Fibroblast of the conjunctiva (primary cell): Measurements from ENCODE around the gene LGR6.
A peak's percentile ranks its signal among the peaks of the same experiment; 100 is the strongest.

Experiments used
- DNase-seq: peaks from one replicate; pipeline ENCODE4 v3.0.0-alpha.2; 2010; ENCODE audit warnings: low read depth

LGR6 gene

DNA sequence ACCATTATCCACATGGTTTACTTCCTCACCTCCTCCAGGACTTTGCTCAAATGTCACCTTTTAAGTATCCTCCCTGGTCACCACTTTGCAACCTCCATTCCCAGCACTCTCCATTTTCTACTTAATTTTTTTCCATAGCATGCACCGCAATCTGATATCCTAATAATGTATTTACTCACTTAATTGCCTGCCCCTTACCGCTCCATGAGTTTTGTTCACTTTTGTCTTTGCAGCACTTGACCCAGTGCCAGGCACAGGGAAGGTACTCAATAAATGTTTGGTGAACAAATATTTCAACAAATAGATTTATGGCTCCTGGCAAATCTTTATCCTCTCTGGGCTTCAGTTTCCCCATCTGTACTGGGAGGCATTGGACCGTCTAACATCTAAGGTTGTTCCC lies 94.6 kb downstream of the LGR6 start:
- no peak for DNase-seq

DNA sequence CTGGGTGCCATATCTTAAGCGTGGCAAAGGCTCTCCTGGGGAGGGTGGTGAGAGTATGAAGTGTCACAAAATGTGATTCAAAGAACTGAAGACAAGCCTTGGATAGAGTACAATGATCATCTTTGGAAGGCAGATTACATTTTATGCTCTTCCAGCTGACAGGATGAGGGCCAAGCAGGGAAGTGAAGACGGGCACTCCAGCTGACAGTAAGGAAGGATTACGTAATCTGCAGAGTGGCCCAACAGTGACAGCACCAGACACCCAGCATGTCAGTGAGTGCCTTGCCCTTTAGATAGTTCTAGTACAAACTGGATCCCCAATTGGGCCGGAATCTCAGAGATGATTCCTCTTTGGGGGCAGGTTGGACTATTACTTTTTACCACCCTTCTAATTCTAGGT lies 95.4 kb downstream of the LGR6 start:
- no peak for DNase-seq

DNA sequence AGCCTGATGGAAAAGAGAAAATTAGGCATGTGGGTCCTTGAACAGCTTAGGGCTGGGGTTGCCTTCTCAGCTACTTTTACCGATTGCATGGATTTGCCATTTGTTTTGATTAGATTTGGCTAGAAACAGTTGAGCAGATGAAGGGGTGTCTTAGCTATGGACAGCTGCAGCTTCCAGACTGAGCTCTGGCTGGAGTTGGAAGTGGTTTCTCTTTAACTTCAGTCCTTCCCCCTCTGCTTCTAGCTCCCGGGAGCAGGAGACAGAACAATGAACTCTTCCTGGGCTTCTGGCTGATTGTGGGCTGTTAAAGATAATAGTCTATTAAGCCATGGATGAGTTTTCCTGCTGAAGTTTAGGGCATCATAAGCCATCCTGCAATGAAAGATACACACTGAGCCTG lies 97.4 kb downstream of the LGR6 start:
- no peak for DNase-seq

DNA sequence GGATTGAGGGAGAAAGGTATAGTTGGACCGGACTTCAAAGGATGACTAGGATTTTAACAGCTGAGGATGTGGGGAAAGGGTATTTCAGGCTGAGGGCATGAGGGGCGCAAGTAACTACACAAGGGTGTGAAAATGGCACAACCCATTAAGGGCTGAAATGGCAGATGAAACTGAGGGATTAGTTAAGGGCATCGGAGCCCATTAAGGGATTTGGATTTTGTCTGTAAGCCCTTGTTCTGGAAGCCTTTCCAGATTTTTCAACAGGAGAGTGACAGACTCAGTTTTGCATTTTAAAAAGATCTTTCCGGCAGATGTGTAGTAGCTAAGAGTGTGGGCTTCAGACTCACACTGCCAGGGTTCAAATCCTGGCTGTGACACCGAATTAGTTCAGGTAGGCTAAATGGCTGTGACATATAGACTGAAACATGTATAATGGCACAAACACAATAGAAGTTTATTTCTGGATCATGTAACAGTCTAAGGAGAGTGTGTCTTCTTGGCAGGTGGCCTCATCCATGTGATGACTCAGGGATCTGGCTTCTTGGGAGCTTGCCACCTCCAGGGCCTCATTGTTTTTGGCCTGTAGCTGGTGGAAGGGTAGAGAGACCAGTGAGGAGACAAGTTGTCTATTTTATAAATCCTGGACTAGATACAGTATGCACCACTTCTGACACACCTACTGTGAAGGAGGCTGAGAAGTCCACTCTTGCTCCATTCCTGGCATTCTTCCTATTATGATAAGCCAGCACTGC lies 98.5 kb downstream of the LGR6 start:
- peak; percentile 43 for DNase-seq

DNA sequence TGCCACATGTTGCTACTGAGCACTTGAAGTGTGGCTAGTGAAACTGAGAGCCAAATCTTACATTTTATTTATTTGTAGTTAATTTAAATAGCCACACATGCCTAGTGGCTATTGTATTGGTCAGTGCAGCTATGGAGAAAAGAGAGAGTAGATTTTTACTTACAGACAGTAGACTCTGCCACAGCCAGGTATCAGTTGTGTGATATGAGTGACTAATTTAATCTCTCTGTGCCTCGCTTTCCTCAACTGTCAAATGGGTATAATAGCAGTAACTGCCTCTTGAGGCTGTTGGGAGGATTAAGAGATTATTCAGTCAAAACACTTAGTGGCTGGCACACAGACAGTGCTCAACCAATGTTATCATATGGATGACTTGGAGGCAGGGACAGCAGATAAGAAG lies 99.2 kb downstream of the LGR6 start:
- DNase-seq, result no peak

DNA sequence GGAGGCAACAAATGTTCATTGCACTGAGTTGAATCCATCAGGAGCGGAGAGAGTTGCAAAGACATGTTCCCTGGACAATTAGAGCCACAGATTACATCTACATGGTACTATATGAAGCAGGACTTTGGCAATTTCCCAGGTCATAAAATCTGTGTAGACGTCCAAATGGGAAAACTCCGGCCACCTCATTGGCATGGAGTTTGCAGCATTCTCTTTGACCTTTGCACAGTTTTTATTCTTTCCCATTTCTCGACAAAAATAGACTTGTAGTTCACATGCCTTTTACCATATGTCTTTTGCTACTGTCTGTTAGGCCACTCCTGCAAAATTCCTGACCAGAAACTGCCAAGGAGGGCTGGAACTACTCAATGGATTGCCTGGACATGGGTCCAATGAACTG lies 100.0 kb downstream of the LGR6 start:
- DNase-seq, result no peak

DNA sequence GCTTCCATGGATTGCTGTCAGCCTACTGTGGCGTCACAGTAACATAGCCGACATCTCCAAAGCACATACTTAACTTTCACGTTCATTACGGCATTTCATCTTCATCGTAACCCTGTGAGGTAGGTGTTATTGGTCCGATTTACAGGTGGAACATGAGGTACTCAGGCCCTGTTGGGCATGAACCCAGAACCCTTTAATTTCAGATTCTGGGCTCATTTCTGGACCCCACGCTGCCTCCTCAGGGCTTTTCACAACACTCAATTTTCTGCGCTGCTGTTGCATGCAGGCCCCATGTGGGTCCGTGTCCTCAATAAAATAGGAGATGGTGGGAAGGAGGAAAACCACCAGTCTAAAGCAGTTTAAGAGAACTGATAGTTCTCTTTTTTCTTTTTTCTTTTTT lies 108.6 kb downstream of the LGR6 start:
- no peak for DNase-seq

DNA sequence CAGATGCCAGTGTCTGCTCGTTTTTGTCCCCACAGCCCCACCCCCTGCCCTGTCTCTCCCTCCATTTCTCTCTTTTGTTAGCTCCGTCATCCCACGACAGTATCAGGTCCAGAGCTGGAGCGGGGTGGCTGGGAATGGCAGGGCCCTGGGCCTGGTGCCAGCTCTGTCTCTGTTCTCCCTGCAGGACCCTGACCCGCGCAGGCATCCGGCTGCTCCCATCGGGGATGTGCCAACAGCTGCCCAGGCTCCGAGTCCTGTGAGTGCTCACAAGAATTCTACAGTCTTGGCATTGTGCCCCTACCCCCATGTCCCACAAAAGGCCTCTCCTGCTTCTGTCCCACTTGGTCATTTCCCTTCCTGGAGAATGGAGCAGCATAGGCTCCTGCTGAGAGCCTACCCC lies 110.8 kb downstream of the LGR6 start:
- no peak for DNase-seq

DNA sequence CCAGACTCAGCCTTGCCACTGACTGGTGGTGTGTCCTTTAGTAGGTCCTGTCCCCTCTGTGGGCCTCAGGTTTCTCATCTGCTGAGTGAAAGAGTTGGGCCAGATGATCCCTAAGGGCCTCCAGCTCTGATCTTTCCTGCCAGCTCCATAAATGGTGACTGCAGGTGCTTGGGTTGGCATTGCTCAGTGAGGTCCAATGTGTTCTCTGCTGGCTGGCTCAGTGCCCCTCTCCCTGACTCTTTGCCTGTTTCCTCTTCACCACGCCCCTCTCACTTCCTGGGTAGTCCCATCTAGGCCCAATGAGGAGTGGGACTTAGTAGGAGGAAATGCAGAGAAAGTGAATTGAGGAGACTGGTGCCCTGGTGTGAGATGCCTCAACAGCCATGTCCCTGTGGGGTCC lies 111.6 kb downstream of the LGR6 start:
- no peak for DNase-seq

DNA sequence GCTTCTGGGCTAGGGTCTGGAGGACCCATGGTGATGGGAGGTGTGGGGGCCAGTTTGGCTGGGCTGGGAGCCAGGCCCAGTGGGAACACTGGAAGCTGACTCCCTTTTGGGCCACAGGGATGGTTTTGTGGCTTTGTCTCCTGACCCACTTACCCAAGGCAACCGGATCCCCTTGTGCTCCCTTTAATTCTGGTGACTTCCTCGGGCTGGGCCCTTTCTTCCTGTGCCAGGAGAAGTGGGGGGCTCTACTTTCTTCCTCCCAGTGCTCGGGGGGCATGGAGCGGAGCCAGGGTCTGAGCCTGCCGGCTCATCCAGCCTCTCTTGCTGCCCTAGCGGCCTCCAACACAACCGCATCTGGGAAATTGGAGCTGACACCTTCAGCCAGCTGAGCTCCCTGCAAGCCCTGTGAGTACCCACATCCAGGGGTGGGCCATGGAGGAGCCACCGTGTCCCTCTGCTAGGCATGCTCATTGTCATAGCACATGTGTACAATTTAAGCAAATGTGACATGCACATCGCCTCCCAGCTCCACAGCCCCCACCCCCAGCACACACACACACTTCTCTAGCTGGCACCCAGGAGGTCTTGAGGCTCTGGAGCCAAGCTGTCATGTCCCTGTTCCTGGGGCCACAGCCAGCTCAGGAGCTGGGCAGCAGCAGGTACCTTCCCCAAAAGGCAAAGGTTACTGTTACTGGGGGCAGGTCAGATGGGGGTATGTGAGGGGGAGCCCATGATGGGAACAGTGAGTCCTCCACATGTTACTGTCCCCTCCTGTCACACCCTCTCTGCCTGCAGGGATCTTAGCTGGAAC lies 113.1 kb downstream of the LGR6 start:
- DNase-seq, result no peak

DNA sequence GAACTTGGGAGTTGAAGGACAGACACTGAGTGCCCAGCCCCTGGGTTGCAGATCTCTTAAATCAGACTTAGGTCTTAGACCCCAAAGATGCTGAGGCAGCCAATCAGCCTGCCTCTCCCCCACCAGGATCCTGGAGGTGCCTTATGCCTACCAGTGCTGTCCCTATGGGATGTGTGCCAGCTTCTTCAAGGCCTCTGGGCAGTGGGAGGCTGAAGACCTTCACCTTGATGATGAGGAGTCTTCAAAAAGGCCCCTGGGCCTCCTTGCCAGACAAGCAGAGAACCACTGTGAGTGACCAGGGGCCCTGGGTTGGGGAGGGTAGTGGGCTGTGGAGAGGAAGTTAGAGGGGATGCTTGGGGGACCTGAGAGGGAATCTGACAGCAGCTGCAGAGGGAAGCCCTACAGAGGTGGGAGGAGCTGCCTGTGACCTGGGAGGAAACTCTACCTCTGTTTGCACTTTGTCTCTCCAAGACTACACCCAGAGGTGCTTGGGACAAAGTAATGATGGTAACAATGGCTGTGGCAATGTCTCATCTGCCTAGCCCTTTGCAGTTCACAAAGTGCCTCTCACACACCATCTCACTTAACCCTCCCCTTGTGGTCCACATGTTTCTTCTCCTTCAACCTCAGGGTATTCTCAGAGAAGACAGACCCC lies 116.6 kb downstream of the LGR6 start:
- DNase-seq, result no peak

DNA sequence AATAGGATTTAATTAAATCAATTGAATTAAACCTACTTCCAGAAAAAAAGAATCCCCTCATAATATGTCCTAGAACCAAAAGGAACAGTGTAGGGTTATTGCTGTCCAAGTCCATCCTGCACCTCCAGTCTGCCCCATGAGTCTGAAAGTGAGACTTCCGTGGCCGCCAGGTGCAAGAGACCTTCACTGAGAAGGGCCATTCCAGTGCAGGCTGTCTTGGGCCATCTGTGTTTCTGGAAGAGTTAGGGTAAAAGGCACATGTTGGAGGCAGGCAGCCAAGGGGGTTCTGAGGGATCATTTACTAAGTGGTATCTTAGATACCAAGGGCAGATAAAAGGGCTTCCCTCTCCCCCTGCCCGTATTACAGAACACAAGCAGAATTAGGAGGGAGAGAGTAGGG lies 117.1 kb downstream of the LGR6 start:
- no peak for DNase-seq

DNA sequence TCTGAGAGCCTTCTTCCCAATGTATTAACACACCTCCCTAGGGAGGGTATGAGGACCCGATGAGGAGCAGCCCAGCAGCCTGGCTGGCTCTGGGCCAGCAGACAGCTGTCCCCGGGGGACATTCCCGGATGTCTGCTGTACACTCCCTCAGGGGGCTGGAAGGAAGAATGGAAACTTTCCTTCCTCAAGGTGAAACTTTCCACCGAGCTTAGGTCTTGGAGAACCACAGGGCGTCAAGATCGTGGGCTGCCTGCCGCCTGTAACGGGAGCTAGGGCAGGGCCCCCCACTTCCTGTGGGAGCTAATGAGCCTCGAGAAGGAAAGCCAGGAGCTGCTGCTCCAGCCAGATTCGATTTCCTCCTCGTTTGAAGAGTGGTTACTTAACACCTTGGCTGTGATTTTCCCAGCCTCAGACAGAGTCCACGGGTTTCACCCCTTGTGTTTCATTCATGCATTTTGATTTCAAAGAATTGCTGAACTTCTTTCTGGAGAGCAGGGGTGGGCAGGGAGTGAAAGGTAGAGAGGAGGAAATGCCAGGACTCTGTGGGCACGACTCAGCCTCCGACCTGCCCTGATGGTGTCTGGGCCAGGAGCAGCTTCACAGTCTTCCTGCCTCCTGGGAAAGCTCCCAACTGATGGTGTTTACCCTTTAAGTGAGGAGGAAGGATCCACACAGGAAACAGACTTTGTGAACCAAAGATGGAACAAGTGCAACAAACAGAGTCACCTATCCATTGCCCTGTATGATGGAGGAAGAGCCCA lies 118.5 kb downstream of the LGR6 start:
- DNase-seq, result no peak

DNA sequence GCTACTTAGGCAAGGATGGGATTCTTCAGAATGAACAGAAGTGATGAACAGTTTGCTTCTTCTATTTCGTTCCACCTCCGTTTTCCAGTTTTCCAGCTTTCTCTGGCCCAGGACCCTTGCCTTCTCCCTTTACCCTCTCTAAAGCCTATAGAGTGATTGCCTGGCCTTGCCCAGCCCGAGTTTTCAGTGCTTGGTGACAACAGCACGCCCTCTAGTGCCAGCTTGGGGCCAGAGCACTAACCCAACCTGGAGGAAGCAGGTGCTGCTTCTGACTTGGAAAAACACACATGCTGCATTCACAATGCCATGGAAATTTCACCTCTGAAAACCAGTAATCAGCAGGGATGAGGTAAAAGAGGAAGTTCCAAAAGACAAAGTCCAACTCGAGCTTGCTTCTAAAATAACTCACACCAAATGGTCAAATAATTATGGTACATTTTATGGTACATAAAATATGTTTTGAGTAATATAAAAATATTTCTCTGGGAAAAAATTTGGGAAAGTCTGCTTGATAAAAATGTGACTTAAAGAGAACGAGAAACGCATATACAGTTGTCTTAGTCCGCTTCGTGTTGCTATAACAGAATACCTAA lies 122.1 kb downstream of the LGR6 start:
- peak; percentile 54 for DNase-seq

DNA sequence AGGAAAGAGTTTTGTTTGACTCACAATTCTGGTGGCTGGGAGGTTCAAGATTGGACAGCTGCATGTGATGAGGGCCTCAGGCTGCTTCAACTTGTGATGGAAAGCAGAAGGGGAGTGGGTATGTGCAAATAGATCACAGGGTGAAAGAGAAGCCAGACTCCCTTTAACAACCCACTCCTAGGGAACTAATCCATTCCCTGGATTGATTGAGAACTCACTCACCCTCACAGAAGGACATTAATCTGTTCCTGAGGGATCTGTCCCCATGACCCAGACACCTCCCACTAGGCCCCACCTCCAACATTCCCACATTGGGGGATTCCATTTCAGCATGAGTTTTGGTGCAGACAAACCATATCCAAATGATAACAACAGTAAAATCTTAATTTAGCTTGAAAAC lies 122.6 kb downstream of the LGR6 start:
- no peak for DNase-seq

DNA sequence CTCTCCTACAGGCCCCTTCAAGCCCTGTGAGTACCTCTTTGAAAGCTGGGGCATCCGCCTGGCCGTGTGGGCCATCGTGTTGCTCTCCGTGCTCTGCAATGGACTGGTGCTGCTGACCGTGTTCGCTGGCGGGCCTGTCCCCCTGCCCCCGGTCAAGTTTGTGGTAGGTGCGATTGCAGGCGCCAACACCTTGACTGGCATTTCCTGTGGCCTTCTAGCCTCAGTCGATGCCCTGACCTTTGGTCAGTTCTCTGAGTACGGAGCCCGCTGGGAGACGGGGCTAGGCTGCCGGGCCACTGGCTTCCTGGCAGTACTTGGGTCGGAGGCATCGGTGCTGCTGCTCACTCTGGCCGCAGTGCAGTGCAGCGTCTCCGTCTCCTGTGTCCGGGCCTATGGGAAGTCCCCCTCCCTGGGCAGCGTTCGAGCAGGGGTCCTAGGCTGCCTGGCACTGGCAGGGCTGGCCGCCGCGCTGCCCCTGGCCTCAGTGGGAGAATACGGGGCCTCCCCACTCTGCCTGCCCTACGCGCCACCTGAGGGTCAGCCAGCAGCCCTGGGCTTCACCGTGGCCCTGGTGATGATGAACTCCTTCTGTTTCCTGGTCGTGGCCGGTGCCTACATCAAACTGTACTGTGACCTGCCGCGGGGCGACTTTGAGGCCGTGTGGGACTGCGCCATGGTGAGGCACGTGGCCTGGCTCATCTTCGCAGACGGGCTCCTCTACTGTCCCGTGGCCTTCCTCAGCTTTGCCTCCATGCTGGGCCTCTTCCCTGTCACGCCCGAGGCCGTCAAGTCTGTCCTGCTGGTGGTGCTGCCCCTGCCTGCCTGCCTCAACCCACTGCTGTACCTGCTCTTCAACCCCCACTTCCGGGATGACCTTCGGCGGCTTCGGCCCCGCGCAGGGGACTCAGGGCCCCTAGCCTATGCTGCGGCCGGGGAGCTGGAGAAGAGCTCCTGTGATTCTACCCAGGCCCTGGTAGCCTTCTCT lies 124.6 kb downstream of the LGR6 start:
- no peak for DNase-seq

DNA sequence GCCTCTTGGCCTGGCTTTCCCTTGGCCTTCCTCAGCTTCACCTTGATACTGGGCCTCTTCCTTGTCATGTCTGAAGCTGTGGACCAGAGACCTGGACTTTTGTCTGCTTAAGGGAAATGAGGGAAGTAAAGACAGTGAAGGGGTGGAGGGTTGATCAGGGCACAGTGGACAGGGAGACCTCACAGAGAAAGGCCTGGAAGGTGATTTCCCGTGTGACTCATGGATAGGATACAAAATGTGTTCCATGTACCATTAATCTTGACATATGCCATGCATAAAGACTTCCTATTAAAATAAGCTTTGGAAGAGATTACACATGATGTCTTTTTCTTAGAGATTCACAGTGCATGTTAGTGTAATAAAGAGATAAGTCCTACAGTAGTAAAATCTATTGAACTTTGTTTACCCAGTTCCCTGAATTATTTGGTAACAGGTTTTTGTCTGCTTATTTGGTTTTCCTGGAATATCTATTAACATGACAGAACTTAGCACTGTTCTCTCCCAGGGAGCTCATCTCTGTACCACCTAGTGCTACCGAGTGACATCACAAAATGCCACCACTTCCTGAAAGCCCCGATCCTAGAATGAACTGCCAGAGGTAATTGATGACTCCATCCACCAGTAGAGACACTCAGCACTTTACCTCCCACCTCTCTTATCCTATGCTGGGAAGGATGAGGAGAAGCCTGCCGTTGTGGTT lies 125.9 kb downstream of the LGR6 start:
- DNase-seq, result no peak

DNA sequence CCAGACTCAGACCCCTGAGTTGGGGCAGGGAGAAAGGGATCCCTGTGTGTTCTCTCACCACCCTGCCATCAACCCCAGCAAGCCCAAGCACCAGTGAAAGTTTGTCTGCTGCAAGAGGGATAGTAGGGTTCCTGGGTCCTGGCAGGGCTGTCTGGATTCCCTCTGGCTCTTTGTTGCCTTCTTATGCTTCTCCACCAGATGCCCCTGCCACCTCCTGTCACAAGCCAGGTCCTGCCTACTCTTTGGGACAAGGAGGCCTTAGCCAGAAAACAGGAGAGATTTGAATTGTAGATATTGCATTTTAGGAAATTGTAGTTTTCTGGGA lies 126.4 kb downstream of the LGR6 start:
- no peak for DNase-seq

DNA sequence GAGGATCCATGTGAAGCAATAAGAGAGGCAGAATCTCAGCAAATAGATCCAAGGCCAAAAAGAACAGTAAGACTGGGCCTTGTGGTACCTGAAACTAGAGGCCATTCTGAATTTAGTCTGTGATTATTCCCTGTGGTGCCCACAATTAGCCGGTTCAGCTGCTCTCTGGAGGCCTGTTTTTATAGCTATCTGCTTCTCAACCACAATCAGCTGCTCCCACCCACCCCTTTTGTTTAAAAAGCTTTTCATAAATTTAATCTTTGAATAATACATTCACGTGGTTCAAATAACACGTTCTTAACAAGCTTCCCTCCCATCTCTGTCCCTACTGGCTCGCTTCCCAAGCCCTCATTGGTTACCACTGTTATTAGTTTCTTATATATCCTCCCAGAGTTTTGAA lies 130.1 kb downstream of the LGR6 start:
- DNase-seq, result no peak

DNA sequence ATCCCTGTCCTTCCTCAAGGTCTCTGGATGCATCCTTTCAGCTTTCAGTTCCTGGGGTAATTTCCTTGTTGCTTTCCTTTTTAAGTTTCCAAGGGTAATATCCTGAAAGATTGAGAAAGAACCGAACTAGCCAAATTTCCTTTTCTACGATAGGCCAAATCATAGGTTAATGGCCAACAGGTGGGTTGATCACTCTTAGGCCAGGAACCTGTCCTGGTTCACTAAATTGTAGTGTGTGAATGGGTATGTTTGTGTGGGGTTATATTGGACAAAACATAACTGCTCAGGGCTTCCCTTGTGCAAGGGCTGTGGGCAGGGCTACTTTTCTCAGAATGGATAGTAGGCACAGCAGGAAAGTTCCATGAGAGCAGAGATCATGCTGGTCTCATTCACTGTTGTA lies 131.0 kb downstream of the LGR6 start:
- DNase-seq, result no peak
